ENCODE results near the gene TSC2. TPM values are rescaled to one million over a fixed set of nuclear protein-coding genes. Genes with fewer than 3 reads are reported as not detected.
A peak's percentile ranks its signal among the peaks of the same experiment; 100 is the strongest.

TSC2 gene
- total and polyA plus RNA-seq, 2 experiments from 2014 or later = 123 to 152 TPM

- Histone ChIP-seq H3K27me3 (no peaks in the 10 kb centered on the region), H3K4me3 (no peak overlapping the region), H3K27ac (no peak overlapping the region), H3K4me1 (ENCODE audit: low read depth) (peaks cover 18% of the 10 kb centered on the region), H3K9me3 (ENCODE audit: low read depth) (no peaks in the 10 kb centered on the region), H3K36me3 (no peaks in the 10 kb centered on the region)
- peak in 1 of 2 donors; percentile 85 for DNase-seq (ENCODE audit: low read depth in 1 of 2, low spot score in 1 of 2)
- TF ChIP-seq CTCF (IDR thresholded peaks at IDR 0.05; ENCODE audit: low read depth, low read length) = no peak
Measured at GRCh38 chr16:2042171-2042985, 5.4 kb upstream of the TSC2 start.

- no peak for DNase-seq (ENCODE audit: low read depth in 1 of 2, low spot score in 1 of 2)
- TF ChIP-seq CTCF (IDR thresholded peaks at IDR 0.05; ENCODE audit: low read depth, low read length) = no peak
- Histone ChIP-seq H3K27ac (no peak overlapping the region), H3K27me3 (no peaks in the 10 kb centered on the region), H3K4me1 (ENCODE audit: low read depth) (peaks cover 18% of the 10 kb centered on the region), H3K9me3 (ENCODE audit: low read depth) (no peaks in the 10 kb centered on the region), H3K4me3 (no peak overlapping the region), H3K36me3 (no peaks in the 10 kb centered on the region)
Measured at GRCh38 chr16:2042986-2043666, 4.7 kb upstream of the TSC2 start.

DNA sequence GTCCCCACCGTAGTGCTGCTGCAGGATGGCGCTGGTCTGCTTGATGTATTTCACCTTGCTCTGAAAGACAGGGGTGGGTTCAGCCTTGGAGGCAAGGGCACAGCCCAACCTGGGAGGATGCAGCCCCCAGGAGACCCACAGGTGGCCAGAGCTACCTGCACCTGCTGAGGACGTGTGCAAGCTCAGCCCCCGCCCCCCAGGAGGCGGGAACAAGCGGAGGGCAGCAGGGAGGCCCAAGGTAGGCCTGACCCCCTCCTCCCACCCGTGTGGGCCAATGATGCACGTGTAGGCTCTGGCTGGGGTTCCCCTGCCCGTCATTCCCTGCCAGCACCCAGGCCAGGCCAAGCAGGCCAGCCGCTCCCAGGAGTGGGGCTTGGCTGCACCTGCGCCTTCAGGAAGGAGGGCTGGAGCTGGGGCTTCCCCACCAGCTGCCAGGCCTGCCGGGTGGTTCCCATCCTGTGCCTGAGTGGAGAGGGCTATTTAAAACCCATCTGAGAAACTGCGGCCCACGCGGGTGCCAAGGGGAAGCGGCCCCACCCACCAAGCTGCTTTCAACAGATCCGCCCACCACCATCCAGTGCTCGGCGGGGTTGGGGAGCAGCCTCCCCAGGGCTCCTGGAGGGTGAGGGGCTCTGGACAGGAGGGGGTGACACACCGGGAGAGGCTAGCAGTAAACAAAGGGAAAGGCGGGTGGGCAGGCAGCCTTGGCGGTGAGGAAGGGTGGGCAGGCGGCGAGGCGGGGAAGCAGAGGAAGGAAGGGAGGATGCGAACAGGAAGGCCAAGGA lies 3.9 kb upstream of the TSC2 start:
- Histone ChIP-seq H3K4me3 (no peak overlapping the region), H3K27me3 (no peaks in the 10 kb centered on the region), H3K27ac (no peak overlapping the region), H3K36me3 (no peaks in the 10 kb centered on the region), H3K4me1 (ENCODE audit: low read depth) (peaks cover 23% of the 10 kb centered on the region), H3K9me3 (ENCODE audit: low read depth) (no peaks in the 10 kb centered on the region)
- no peak for DNase-seq (ENCODE audit: low read depth in 1 of 2, low spot score in 1 of 2)
- no peak for TF ChIP-seq CTCF (IDR thresholded peaks at IDR 0.05; ENCODE audit: low read depth, low read length)

GRCh38 chr16:2044541-2044940 lies 3.2 kb upstream of the TSC2 start:
- TF ChIP-seq CTCF (IDR thresholded peaks at IDR 0.05; ENCODE audit: low read depth, low read length) = no peak
- no peak for DNase-seq (ENCODE audit: low read depth in 1 of 2, low spot score in 1 of 2)
- no peak overlapping the region for H3K27ac ChIP-seq
- H3K27me3 ChIP-seq = no peaks in the 10 kb centered on the region
- H3K36me3 ChIP-seq = no peaks in the 10 kb centered on the region
- H3K4me1 ChIP-seq (ENCODE audit: low read depth) = peaks cover 24% of the 10 kb centered on the region
- no peak overlapping the region for H3K4me3 ChIP-seq
- no peaks in the 10 kb centered on the region for H3K9me3 ChIP-seq (ENCODE audit: low read depth)

GRCh38 chr16:2045965-2046892 lies 1.6 kb upstream of the TSC2 start:
- no peak overlapping the region for H3K27ac ChIP-seq
- H3K36me3 ChIP-seq = peaks cover under 1% of the 10 kb centered on the region
- DNase-seq (ENCODE audit: low read depth in 1 of 2, low spot score in 1 of 2) = no peak
- peaks cover 23% of the 10 kb centered on the region for H3K4me1 ChIP-seq (ENCODE audit: low read depth)
- H3K9me3 ChIP-seq (ENCODE audit: low read depth) = no peaks in the 10 kb centered on the region
- no peaks in the 10 kb centered on the region for H3K27me3 ChIP-seq
- no peak overlapping the region for H3K4me3 ChIP-seq
- TF ChIP-seq CTCF (IDR thresholded peaks at IDR 0.05; ENCODE audit: low read depth, low read length) = no peak

Data from cardiac muscle cell (in vitro differentiated cells and primary cell).